SK-N-SH (cell line): Measurements from ENCODE around the gene GPR17.

Experiments
- EP300 ChIP-seq, 2 experiments: IDR thresholded peaks; 2 replicates each; pipeline versions ENCODE4 v1.4.0 to v1.6.1; 2012; ENCODE audit warnings: borderline replicate concordance in 1 of 2, low read depth in 1 of 2, low read length in 1 of 2
- EZH2phosphoT487 ChIP-seq: fragments of 200-600 bp; sonication (generic); IDR thresholded peaks from 2 replicates; pipeline ENCODE4 v1.6.1; 2017; ENCODE audit warnings: low read depth, mixed run types, mild to moderate bottlenecking, antibody characterized with exemption, moderate library complexity, borderline replicate concordance
- FOXJ3 ChIP-seq: sonication (generic); formaldehyde crosslinking; IDR thresholded peaks from 2 replicates; pipeline ENCODE4 v1.5.1; 2020; ENCODE audit warnings: mild to moderate bottlenecking, missing genetic modification reagents
- FOXM1 ChIP-seq: IDR thresholded peaks from 2 replicates; pipeline ENCODE4 v1.4.0; 2012; ENCODE audit warnings: low read depth, mild to moderate bottlenecking
- JUND ChIP-seq: IDR thresholded peaks from 2 replicates; pipeline ENCODE4 v1.4.0; 2012
- POLR2AphosphoS5 ChIP-seq: IDR thresholded peaks from 2 replicates; pipeline ENCODE4 v1.6.1; 2012; ENCODE audit warnings: low read depth, low read length
- RCOR1 ChIP-seq: fragments of 150-350 bp; IDR thresholded peaks from 2 replicates; pipeline ENCODE4 v1.6.1; 2017; ENCODE audit warnings: antibody characterized with exemption, low read length
- RFX5 ChIP-seq: IDR thresholded peaks from 2 replicates; pipeline ENCODE4 v1.6.1; 2012; ENCODE audit warnings: mild to moderate bottlenecking, improper control_type of control experiment, low read length
- SMC3 ChIP-seq: IDR thresholded peaks from 2 replicates; pipeline ENCODE4 v1.6.1; 2012; ENCODE audit warnings: low read depth, low read length, improper control_type of control experiment
- TCF12 ChIP-seq: IDR thresholded peaks from 2 replicates; pipeline ENCODE4 v1.4.0; 2012
- TEAD4 ChIP-seq: IDR thresholded peaks from 2 replicates; pipeline ENCODE4 v1.4.0; 2012; ENCODE audit warnings: mild to moderate bottlenecking, borderline replicate concordance; ENCODE audit not compliant: insufficient read depth
- TF ChIP-seq, protein P1 (sequence below): fragments of 200-600 bp; sonication (generic); IDR thresholded peaks from 2 replicates; pipeline ENCODE4 v1.6.1; 2017; ENCODE audit warnings: antibody characterized with exemption, mild to moderate bottlenecking, moderate library complexity
- TF ChIP-seq, protein P2 (sequence below): fragments of 150-350 bp; IDR thresholded peaks from 2 replicates; pipeline ENCODE4 v1.6.1; 2017; ENCODE audit warnings: antibody characterized with exemption, low read length, low read depth, borderline replicate concordance
- TF ChIP-seq, protein P3 (sequence below): IDR thresholded peaks from 2 replicates; pipeline ENCODE4 v1.4.0; 2012; ENCODE audit warnings: low read depth, borderline replicate concordance

DNA sequence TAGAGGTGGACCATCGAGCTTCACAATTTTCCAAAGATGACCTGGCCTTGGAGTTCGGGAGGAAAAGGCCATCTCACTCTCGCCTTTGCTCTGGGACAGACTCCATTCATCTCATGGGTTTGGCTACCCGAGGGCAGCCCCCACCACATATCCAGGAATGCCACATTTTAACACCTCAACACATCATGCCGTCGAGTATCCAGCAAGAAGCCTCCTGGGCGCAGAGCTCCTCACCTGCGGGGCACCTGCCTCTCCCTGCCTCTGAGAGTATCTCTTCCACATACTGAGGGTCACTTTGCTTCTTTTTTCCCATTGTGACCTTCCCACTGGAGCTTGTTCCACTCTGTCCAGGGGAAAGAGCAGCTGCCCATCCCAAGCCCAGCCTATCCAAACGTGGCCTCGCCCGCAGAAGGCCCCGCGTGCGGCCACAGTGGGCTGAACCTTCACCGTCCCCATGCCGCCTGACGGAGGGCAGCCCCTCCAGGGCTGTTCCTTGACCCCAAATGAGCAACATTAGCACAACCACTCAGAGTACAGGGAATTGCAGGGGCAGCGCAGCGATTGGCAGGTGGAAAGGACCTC lies 34.8 kb downstream of the GPR17 start:
- TF ChIP-seq RFX5 (no peak), JUND (no peak), POLR2AphosphoS5 (no peak), FOXM1 (no peak), TCF12 (no peak), RCOR1 (no peak), EZH2phosphoT487 (no peak), TEAD4 (no peak), EP300 (IDR thresholded peaks at IDR 0.05; ENCODE audit: borderline replicate concordance in 1 of 2, low read depth in 1 of 2, low read length in 1 of 2) (no peak), SMC3 (no peak), FOXJ3 (CRISPR knock-in tag) (no peak)
- TF ChIP-seq, protein P1, sequence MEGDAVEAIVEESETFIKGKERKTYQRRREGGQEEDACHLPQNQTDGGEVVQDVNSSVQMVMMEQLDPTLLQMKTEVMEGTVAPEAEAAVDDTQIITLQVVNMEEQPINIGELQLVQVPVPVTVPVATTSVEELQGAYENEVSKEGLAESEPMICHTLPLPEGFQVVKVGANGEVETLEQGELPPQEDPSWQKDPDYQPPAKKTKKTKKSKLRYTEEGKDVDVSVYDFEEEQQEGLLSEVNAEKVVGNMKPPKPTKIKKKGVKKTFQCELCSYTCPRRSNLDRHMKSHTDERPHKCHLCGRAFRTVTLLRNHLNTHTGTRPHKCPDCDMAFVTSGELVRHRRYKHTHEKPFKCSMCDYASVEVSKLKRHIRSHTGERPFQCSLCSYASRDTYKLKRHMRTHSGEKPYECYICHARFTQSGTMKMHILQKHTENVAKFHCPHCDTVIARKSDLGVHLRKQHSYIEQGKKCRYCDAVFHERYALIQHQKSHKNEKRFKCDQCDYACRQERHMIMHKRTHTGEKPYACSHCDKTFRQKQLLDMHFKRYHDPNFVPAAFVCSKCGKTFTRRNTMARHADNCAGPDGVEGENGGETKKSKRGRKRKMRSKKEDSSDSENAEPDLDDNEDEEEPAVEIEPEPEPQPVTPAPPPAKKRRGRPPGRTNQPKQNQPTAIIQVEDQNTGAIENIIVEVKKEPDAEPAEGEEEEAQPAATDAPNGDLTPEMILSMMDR: no peak
- TF ChIP-seq, protein P2, sequence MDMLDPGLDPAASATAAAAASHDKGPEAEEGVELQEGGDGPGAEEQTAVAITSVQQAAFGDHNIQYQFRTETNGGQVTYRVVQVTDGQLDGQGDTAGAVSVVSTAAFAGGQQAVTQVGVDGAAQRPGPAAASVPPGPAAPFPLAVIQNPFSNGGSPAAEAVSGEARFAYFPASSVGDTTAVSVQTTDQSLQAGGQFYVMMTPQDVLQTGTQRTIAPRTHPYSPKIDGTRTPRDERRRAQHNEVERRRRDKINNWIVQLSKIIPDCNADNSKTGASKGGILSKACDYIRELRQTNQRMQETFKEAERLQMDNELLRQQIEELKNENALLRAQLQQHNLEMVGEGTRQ: no peak
- TF ChIP-seq, protein P3, sequence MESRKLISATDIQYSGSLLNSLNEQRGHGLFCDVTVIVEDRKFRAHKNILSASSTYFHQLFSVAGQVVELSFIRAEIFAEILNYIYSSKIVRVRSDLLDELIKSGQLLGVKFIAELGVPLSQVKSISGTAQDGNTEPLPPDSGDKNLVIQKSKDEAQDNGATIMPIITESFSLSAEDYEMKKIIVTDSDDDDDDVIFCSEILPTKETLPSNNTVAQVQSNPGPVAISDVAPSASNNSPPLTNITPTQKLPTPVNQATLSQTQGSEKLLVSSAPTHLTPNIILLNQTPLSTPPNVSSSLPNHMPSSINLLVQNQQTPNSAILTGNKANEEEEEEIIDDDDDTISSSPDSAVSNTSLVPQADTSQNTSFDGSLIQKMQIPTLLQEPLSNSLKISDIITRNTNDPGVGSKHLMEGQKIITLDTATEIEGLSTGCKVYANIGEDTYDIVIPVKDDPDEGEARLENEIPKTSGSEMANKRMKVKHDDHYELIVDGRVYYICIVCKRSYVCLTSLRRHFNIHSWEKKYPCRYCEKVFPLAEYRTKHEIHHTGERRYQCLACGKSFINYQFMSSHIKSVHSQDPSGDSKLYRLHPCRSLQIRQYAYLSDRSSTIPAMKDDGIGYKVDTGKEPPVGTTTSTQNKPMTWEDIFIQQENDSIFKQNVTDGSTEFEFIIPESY: no peak
